Stimulated activated CD4-positive, alpha-beta T cell treated with anti-CD3 and anti-CD28 coated beads, Interleukin-4, amount 100 ng/mL, for 24 hours (primary cell): Measurements from ENCODE around the gene ZNF652.
"Not testable (repeated sequence)": the region's sequence is repeated elsewhere in the genome, so short reads cannot be mapped to it uniquely, and the experiment has no call there.

Experiments used
- DNase-seq: peaks from one replicate; pipeline ENCODE4 v3.0.0-alpha.2; 2020

ZNF652 gene

GRCh38 chr17:49298371-49298976 is 63.6 kb downstream of the ZNF652 start:
- DNase-seq: no peak

DNA sequence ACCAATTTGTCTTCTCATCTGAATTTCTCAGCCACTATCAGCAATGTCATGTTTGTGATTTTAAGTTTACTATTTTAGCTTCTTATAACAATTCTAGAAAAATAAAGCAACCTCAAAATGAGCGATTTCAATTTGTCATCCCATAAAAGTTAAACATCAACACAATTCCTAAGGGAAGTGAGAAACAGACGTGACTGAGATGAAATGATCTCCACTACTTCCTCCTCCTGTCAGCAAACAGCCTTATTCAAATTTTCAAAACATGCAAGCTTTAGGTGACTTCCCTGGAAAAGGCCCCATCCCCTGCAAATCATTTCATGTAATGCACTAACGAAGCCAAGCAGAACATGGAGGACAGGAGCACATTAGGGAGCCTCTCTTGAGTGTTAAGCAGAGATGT is 64.9 kb downstream of the ZNF652 start:
- DNase-seq: no peak

- no peak for DNase-seq
These were observed 67.9 kb downstream of the ZNF652 start for GRCh38 chr17:49294122-49294521.

- no peak for DNase-seq
These were observed 69.1 kb downstream of the ZNF652 start for GRCh38 chr17:49292901-49293300.

- no peak for DNase-seq
These were observed 70.1 kb downstream of the ZNF652 start for GRCh38 chr17:49291929-49292328.

GRCh38 chr17:49290690-49291359 is 71.2 kb downstream of the ZNF652 start:
- peak; percentile 23 for DNase-seq

DNA sequence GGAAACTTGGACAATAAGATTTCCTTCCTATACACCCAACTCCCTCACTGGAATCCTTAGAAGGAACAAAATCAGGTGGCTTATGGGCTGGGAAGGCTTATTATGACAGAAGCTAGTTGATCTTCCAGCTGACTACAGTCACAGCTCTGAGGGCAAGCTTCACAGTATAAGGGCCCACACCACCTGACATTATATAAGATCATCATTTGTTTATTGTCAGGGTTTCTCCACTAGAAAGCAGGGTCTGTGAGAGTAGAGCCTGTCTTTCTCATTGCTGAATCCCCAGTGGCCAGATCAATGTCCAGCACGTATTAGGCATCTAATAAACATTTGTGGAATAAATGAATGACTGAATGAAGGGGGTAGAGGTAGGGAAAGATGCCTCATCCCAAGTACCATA is 73.7 kb downstream of the ZNF652 start:
- DNase-seq: no peak

DNA sequence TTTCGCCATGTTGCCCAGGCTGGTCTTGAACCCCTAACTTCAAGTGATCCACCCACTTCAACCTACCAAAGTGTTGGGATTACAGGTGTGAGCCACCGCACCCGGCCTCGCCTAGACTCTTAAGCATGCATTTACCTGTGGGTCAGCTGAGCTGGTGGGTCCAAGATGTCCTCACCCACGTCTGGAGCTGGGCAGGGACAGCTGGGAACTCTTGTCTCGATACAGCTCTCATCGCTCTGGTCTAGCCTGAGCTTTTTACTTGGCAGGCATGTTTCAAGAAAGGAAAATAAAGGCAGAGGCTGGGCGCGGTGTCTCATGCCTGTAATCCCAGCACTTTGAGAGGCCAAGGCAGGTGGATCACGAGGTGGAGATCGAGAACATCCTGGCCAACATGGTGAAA is 74.6 kb downstream of the ZNF652 start:
- no peak for DNase-seq

DNA sequence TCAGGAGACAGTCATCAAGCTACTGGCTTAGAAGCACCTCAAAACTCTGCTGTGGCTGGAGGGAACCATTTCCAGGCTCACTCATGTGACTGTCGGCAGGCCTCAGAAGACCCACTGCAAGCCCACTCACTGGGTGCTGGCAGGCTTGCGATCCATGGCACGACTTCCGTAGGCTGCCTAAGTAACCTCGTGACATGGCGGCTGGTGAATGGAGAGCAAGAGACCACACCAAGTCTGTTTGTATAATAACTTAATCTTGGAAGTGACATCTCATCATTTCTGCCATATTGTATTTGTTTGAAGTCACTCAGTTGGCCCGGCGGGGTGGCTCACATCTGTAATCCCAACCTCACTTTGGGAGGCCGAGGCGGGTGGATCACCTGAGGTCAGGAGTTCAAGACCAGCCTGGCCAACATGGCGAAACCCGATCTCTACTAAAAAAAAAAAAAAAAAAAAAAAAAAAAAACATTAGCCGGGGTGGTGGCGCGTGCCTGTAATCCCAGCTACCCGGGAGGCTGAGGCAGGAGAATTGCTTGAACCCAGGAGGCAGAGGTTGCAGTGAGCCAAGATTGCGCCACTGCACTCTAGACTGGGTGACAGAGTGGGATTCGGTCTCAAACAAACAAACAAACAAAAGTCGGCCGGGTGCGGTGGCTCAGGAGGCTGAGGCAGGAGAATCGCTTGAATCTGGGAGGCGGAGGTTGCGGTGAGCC is 75.6 kb downstream of the ZNF652 start:
- DNase-seq: not testable (repeated sequence)

DNA sequence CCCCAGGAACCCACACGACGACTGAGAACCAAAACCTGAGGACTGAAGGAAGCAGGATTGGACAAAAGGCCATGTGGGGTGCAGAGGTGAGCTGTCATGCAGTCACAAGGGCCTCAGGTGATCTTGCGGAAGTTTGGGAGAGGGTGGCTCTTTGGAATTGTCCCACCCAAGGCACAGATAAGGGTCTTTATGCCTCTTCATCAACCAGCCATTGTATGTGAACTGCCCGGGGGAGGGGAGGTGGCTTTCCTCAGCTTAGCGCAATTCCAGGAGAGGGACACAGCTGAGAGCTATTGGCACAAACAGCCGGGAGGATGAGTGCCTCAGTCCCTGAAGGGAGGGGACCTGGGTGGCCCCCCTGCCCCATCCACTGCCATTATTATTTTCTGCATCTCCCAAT is 76.3 kb downstream of the ZNF652 start:
- DNase-seq: no peak

GRCh38 chr17:49280918-49281317 is 81.1 kb downstream of the ZNF652 start:
- DNase-seq: no peak

DNA sequence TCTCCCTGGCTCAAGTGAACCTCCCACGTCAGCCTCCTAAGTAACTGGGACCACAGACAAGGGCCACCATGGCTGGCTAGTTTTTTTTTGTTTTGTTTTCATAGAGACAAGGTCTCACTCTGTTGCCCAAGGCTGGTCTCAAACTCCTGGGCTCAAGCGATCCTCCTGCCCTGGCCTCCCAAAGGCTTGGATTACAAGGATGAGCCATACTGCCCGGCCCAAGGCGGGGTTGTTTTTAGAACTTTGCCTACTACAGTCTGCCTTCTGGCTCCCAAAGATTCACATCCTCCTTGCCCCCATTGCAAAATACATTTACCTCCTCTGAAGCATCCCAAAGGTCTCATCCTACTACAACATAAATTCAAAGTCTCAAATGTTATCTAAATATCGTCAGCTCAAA is 82.0 kb downstream of the ZNF652 start:
- no peak for DNase-seq

- DNase-seq: not testable (repeated sequence)
These were observed 82.6 kb downstream of the ZNF652 start for GRCh38 chr17:49279263-49280015.

DNA sequence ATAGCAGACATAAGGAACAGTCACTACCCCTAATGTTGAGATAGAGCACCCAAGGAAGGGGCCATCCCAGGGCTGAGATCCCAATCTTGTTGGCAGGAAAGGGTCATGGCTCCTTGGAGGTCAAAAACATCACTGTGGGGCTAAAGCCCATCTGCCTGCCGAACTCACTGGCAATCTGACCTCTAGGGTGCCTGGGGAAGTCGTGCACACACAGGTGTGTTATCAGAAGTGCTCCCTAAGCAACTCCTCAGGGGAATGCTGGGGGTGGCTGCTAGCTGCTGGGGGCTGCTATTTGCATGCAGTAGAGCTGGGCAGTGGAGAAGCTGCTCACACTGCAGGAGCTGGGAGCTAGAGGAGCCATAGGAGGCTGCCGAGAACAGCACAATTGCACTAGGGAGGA is 84.0 kb downstream of the ZNF652 start:
- DNase-seq: no peak

DNA sequence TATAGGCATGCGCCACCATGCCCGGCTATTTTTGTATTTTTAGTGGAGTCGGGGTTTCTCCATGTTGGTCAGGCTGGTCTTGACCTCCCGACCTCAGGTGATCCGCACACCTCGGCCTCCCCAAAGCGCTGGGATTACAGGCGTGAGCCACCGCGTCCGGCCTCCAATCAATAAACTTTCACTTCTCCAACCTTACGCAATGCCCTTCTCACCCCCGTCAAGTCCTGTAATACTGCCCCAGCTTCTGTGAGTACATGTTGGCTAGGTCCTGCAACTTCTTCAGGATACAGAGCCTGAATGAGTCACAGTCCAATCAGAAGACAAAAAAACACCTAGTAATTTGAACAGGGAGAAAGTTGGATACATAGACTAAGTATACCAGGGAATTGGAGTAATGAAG is 84.4 kb downstream of the ZNF652 start:
- DNase-seq: no peak

GRCh38 chr17:49275981-49276380 is 86.1 kb downstream of the ZNF652 start:
- DNase-seq: not testable (repeated sequence)

GRCh38 chr17:49269356-49269755 is 92.7 kb downstream of the ZNF652 start:
- DNase-seq: no peak

DNA sequence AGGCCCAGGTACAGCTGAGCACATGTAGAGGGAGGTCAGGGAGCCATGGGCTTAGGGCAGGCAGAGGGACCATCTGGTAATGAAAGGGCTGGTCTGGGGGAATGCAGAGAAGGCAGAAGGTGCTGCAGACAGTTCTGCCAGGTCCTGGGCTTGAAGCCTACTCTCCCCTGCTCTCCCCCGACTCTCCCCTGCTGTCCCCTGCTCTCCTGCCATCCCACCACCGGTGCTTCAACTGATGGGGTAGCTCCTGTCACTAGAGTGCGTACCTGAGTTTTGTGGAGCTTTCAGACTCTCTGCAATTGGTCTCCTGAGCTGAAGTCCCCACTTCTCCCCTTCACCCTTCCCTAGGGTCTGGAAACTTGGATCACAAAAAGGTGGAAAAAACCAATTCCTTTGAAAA is 94.1 kb downstream of the ZNF652 start:
- no peak for DNase-seq

GRCh38 chr17:49266233-49266632 is 95.8 kb downstream of the ZNF652 start:
- no peak for DNase-seq

DNA sequence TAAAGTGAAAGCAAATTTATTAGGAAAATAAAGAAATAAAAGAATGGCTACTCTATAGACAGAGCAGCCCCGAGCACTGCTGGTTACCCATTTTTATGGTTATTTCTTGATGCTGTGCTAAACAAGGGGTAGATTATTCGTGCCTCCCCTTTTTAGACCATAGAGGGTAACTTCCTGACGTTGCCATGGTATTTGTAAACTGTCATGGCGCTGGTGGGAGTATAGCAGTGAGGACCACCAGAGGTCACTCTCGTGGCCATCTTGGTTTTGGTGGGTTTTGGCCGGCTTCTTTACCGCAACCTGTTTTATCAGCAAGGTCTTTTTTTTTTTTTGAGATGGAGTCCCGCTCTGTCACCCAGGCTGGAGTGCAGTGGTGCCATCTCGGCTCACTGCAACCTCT is 100.5 kb downstream of the ZNF652 start:
- not testable (repeated sequence) for DNase-seq

DNA sequence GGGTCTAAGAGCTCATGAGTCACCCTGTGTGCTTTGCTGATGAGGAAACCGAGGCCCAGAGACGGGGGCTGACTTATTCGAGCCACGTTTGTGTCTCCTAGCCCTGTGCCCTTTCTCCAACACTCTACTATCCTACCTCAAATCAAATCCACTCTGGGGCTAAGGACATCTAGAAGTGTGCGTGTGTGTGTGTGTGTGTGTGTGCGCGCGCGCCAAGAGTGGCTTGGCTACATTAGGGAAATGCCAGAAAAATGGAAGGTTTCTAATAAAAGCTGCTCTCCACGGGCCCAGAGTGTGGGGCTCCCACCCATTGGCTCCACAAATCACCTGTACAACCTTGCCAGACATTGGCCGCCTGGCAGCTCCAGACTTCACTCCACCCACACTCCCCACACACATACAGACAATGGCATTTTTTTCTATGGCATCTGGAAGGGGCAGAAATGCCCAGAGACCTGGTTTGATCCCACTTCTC is 101.2 kb downstream of the ZNF652 start:
- DNase-seq: peak; percentile 52

DNA sequence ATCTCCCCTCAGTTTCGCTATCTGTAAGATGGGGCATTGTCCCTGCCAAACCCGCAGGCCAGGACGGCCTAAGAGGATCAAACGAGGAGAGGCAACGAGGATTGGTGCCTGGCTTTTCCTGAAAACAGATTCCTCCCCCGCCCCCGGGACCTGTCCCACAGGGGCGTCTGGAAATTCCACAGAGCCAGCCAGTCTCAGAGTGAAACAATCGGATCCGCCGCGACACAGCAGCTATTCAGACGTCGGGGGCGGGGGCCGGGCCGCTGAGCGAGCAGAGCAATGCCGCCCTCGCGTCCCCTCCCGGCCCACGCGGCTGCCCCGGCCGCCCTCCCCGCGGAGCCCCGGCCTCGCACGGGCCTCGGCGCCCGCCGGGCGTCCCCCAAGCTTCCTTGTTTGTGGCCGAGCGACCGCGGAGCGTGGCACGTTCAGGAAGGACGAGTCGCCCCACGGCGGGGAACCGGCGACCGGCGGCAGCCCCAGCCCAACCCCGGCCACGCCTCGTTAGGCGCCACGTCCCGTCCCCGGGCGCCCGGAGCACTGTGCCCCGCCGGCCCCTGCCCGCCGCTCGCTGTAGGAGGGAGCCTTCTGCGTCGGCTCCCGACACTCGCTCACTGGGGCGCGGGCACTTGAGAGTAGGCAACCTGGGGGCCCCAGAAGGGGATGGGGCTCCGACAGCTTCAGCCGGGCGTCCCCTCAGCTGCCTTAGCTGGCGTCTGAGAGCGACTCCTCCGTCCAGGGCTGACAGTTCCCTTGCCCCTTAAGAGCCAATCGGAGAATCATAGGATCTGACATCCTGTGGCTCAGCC is 101.8 kb downstream of the ZNF652 start:
- peak; percentile 59 for DNase-seq

DNA sequence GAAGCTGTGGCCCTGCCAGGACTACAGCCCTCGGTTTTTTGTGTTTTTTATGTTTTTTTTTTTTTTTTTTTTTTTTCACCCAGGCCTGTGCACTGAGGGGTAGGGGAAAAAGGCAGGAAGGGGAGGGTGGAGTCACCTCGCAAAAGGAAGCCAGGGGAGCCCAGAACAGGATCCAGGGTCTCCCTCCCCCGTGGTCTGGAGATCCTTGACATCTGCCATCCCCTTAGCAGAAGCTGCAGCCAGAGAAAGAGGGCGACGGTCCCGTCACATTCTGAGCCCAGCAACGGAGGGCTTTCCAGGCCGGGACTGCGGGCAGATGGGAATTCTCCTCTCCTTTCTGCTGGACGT is 102.4 kb downstream of the ZNF652 start:
- no peak for DNase-seq
